PC-3 (cell line): Measurements from ENCODE around the gene WDFY4. TPM values are rescaled to one million over a fixed set of nuclear protein-coding genes. Genes with fewer than 3 reads are reported as not detected.

ENCODE experiments used
- ATAC-seq: fragments of 200-7000 bp; cut with Tn5 transposase; 2 replicates; pipeline ENCODE4 v1.9.1; 2020; ENCODE audit warnings: mild to moderate bottlenecking, moderate library complexity
- BruUV-seq: library from RNA; stranded (reverse); fragments of 400-500 nt; replicated peaks from 2 replicates; lab custom pipeline; 2021; lab: Mats Ljungman, UMichigan
- CTCF ChIA-PET: fragments of 300-600 bp; sonication (Branson Sonifier 250); formaldehyde crosslinking; loops from one replicate; lab custom pipeline; 2022; ENCODE audit warnings: antibody characterized with exemption; lab: Charles Lee
- POLR2A ChIA-PET: fragments of 300-600 bp; sonication (Branson Sonifier 250); formaldehyde crosslinking; loops from one replicate; lab custom pipeline; 2022; ENCODE audit warnings: antibody characterized with exemption; ENCODE audit not compliant: unreplicated experiment; lab: Charles Lee
- DNase-seq: peaks from one replicate; pipeline ENCODE4 v3.0.0-alpha.2; 2015
- H2AFZ ChIP-seq: fragments of 300-600 bp; sonication (generic); 2 replicates; pipeline ENCODE4 v1.6.0; 2016; ENCODE audit warnings: antibody characterized with exemption, low read length
- H3F3A ChIP-seq: fragments of 300-600 bp; sonication (generic); one replicate; pipeline ENCODE4 v1.6.0; 2017; ENCODE audit warnings: antibody characterized with exemption, low read length, control low read depth, mild to moderate bottlenecking; ENCODE audit not compliant: unreplicated experiment
- H3K27ac ChIP-seq: fragments of 300-600 bp; sonication (generic); 2 replicates; pipeline ENCODE4 v1.5.1; 2016; ENCODE audit warnings: mild to moderate bottlenecking, low read length
- H3K27me3 ChIP-seq: fragments of 300-600 bp; sonication (generic); 2 replicates; pipeline ENCODE4 v1.6.1; 2016; ENCODE audit warnings: low read length, mixed read lengths
- H3K36me3 ChIP-seq: fragments of 300-600 bp; sonication (generic); 2 replicates; pipeline ENCODE4 v1.6.1; 2016; ENCODE audit warnings: low read depth, mixed run types, low read length, mixed read lengths
- H3K4me1 ChIP-seq: fragments of 300-600 bp; sonication (generic); 2 replicates; pipeline ENCODE4 v1.5.1; 2016; ENCODE audit warnings: low read length; ENCODE audit not compliant: insufficient read depth
- H3K4me2 ChIP-seq: fragments of 300-600 bp; sonication (generic); 2 replicates; pipeline ENCODE4 v1.6.0; 2016; ENCODE audit warnings: low read length
- H3K4me3 ChIP-seq: fragments of 300-600 bp; sonication (generic); 2 replicates; pipeline ENCODE4 v1.5.1; 2016; ENCODE audit warnings: mild to moderate bottlenecking, low read length, mixed read lengths
- H3K79me2 ChIP-seq: fragments of 300-600 bp; sonication (generic); 2 replicates; pipeline ENCODE4 v1.6.1; 2017; ENCODE audit warnings: low read length, mixed read lengths
- H3K9ac ChIP-seq: fragments of 300-600 bp; sonication (generic); 2 replicates; pipeline ENCODE4 v1.6.0; 2016; ENCODE audit warnings: mild to moderate bottlenecking, low read length
- H3K9me2 ChIP-seq: fragments of 300-600 bp; sonication (generic); replicated peaks from 2 replicates; pipeline ENCODE4 v1.6.1; 2016; ENCODE audit warnings: mixed run types, low read length, mixed read lengths
- H3K9me3 ChIP-seq: fragments of 300-600 bp; sonication (generic); 2 replicates; pipeline ENCODE4 v1.6.1; 2016; ENCODE audit warnings: low read length, mixed read lengths
- H4K20me1 ChIP-seq: fragments of 300-600 bp; sonication (generic); 2 replicates; pipeline ENCODE4 v1.6.1; 2016; ENCODE audit warnings: low read length, mixed read lengths
- CTCF ChIP-seq: fragments of 300-600 bp; sonication (generic); conservative IDR thresholded peaks from 2 replicates; pipeline ENCODE4 v1.5.1; 2017; ENCODE audit warnings: antibody characterized with exemption, low read depth, mild to moderate bottlenecking, low read length
- EZH2 ChIP-seq: fragments of 300-600 bp; sonication (generic); IDR thresholded peaks from one replicate; pipeline ENCODE4 v1.6.1; 2017; ENCODE audit warnings: antibody characterized with exemption, mild to moderate bottlenecking, low read length; ENCODE audit not compliant: unreplicated experiment
- EZH2phosphoT487 ChIP-seq: fragments of 300-600 bp; sonication (generic); IDR thresholded peaks from 2 replicates; pipeline ENCODE4 v1.6.1; 2018; ENCODE audit warnings: mild to moderate bottlenecking, antibody characterized with exemption, low read length, borderline replicate concordance
- intact Hi-C: fragments of 100-400 bp; cut with micrococcal nuclease; formaldehyde crosslinking; loops from 2 replicates; pipeline ENCODE4 v1.9.0; 2023
- total RNA-seq: library from RNA; depleted of rRNA; stranded (reverse); fragments of >200 nt; gene quantifications from 2 replicates; pipeline ENCODE4 v1.2.3, GENCODE V29; 2014

The WDFY4 gene
- total RNA-seq, 1 experiment from 2014 or later = not detected

- Histone ChIP-seq H3K79me2 (no peaks in the 10 kb centered on the region), H3K36me3 (no peaks in the 10 kb centered on the region), H3K9ac (no peak overlapping the region), H3K4me3 (no peak overlapping the region), H3K4me1 (no peaks in the 10 kb centered on the region), H2AFZ (no peak overlapping the region), H3K9me2 (no peaks in the 10 kb centered on the region), H3K9me3 (no peaks in the 10 kb centered on the region), H3K4me2 (no peak overlapping the region), H3F3A (no peaks in the 10 kb centered on the region), H3K27me3 (peaks cover 64% of the 10 kb centered on the region), H3K27ac (no peak overlapping the region), H4K20me1 (no peaks in the 10 kb centered on the region)
- ATAC-seq (no peak), DNase-seq (no peak)
- TF ChIP-seq CTCF (no peak), EZH2phosphoT487 (no peak), EZH2 (no peak)
- CTCF ChIA-PET = no interaction called here
- no TSS peak for BruUV-seq
- POLR2A ChIA-PET = no interaction called here
- intact Hi-C loops = no loop called here
Measured at GRCh38 chr10:48905311-48905710, 220.6 kb downstream of the WDFY4 start.

- Histone ChIP-seq H3K9me3 (no peaks in the 10 kb centered on the region), H3K27ac (no peak overlapping the region), H4K20me1 (no peaks in the 10 kb centered on the region), H2AFZ (no peak overlapping the region), H3F3A (no peaks in the 10 kb centered on the region), H3K4me1 (no peaks in the 10 kb centered on the region), H3K4me2 (no peak overlapping the region), H3K27me3 (peaks cover 70% of the 10 kb centered on the region), H3K9me2 (no peaks in the 10 kb centered on the region), H3K79me2 (no peaks in the 10 kb centered on the region), H3K36me3 (no peaks in the 10 kb centered on the region), H3K9ac (no peak overlapping the region), H3K4me3 (no peak overlapping the region)
- BruUV-seq = no TSS peak
- CTCF ChIA-PET = no interaction called here
- POLR2A ChIA-PET = no interaction called here
- intact Hi-C loops = no loop called here
- ATAC-seq (no peak), DNase-seq (no peak)
- TF ChIP-seq EZH2phosphoT487 (no peak), CTCF (no peak), EZH2 (no peak)
Measured at GRCh38 chr10:48906841-48907240, 222.2 kb downstream of the WDFY4 start.

GRCh38 chr10:48907730-48908129 is 223.1 kb downstream of the WDFY4 start:
- ChIA-PET POLR2A (no interaction called here), CTCF (no interaction called here)

More at GRCh38 chr10:48907730-48908129, 223.1 kb downstream of the WDFY4 start:
- Histone ChIP-seq H3K4me1 (no peaks in the 10 kb centered on the region), H4K20me1 (no peaks in the 10 kb centered on the region), H3K4me2 (no peak overlapping the region), H3K9ac (no peak overlapping the region), H3K27me3 (peaks cover 75% of the 10 kb centered on the region), H3K36me3 (no peaks in the 10 kb centered on the region), H3K9me2 (no peaks in the 10 kb centered on the region), H3K79me2 (no peaks in the 10 kb centered on the region), H3K9me3 (no peaks in the 10 kb centered on the region), H3K27ac (no peak overlapping the region), H2AFZ (no peak overlapping the region), H3K4me3 (no peak overlapping the region), H3F3A (no peaks in the 10 kb centered on the region)
- DNase-seq (no peak), ATAC-seq (no peak)
- no TSS peak for BruUV-seq
- intact Hi-C loops = no loop called here
- TF ChIP-seq EZH2 (no peak), CTCF (no peak), EZH2phosphoT487 (no peak)
